ENCODE measurements around the gene GRB2.

GRB2 gene

GRCh38 chr17:75331671-75332070 is 73.8 kb downstream of the GRB2 start:
- no peak overlapping the region for H3K4me3 ChIP-seq (ENCODE audit: low read depth, low read length)
- no peak for TF ChIP-seq CTCF (IDR thresholded peaks at IDR 0.05; ENCODE audit: borderline replicate concordance, insufficient read depth, low read depth, low read length)

- TF ChIP-seq CTCF (IDR thresholded peaks at IDR 0.05; ENCODE audit: borderline replicate concordance, insufficient read depth, low read depth, low read length) = no peak
Observed at GRCh38 chr17:75327757-75328156, 77.7 kb downstream of the GRB2 start.

GRCh38 chr17:75326226-75326848 is 79.1 kb downstream of the GRB2 start:
- H3K4me3 ChIP-seq (ENCODE audit: low read depth, low read length) = no peak overlapping the region

More at GRCh38 chr17:75327757-75328156, 77.7 kb downstream of the GRB2 start:
- no peak overlapping the region for H3K4me3 ChIP-seq (ENCODE audit: low read depth, low read length)

GRCh38 chr17:75325827-75326225 is 79.7 kb downstream of the GRB2 start:
- no peak overlapping the region for H3K4me3 ChIP-seq (ENCODE audit: low read depth, low read length)
- TF ChIP-seq CTCF (IDR thresholded peaks at IDR 0.05; ENCODE audit: borderline replicate concordance, insufficient read depth, low read depth, low read length) = no peak

More at GRCh38 chr17:75326226-75326848, 79.1 kb downstream of the GRB2 start:
- TF ChIP-seq CTCF (IDR thresholded peaks at IDR 0.05; ENCODE audit: borderline replicate concordance, insufficient read depth, low read depth, low read length) = no peak

GRCh38 chr17:75325348-75325747 is 80.1 kb downstream of the GRB2 start:
- no peak overlapping the region for H3K4me3 ChIP-seq (ENCODE audit: low read depth, low read length)
- no peak for TF ChIP-seq CTCF (IDR thresholded peaks at IDR 0.05; ENCODE audit: borderline replicate concordance, insufficient read depth, low read depth, low read length)

GRCh38 chr17:75321506-75321905 is 84.0 kb downstream of the GRB2 start:
- no peak overlapping the region for H3K4me3 ChIP-seq (ENCODE audit: low read depth, low read length)
- no peak for TF ChIP-seq CTCF (IDR thresholded peaks at IDR 0.05; ENCODE audit: borderline replicate concordance, insufficient read depth, low read depth, low read length)

GRCh38 chr17:75319904-75320691 is 85.4 kb downstream of the GRB2 start:
- no peak for TF ChIP-seq CTCF (IDR thresholded peaks at IDR 0.05; ENCODE audit: borderline replicate concordance, insufficient read depth, low read depth, low read length)
- H3K4me3 ChIP-seq (ENCODE audit: low read depth, low read length) = no peak overlapping the region
